OCI-LY1 (cell line): ENCODE data around the gene UPK3BL1.
"Not testable (repeated sequence)": the region's sequence is repeated elsewhere in the genome, so short reads cannot be mapped to it uniquely, and the experiment has no call there.

Experiments used
- H2AFZ ChIP-seq: fragments of 200-600 bp; sonication (generic), shearing (Covaris generic); 2 replicates; pipeline ENCODE4 v1.6.0; 2014; ENCODE audit warnings: antibody characterized with exemption, mild to moderate bottlenecking, low read length
- H3F3A ChIP-seq: fragments of 200-600 bp; sonication (generic), shearing (Covaris generic); 2 replicates; pipeline ENCODE4 v1.6.0; 2014; ENCODE audit warnings: mild to moderate bottlenecking, antibody characterized with exemption, low read length, moderate library complexity; ENCODE audit not compliant: insufficient read depth
- H3K27ac ChIP-seq: fragments of 200-600 bp; sonication (generic); 2 replicates; pipeline ENCODE4 v1.5.1; 2014; ENCODE audit warnings: low read length, mixed run types, mild to moderate bottlenecking, low read depth; ENCODE audit not compliant: poor library complexity, severe bottlenecking
- H3K27me3 ChIP-seq: fragments of 200-600 bp; sonication (generic); 2 replicates; pipeline ENCODE4 v1.6.0; 2014; ENCODE audit warnings: antibody characterized with exemption, mild to moderate bottlenecking, low read length, moderate library complexity; ENCODE audit not compliant: insufficient read depth
- H3K36me3 ChIP-seq: fragments of 200-600 bp; sonication (generic); 2 replicates; pipeline ENCODE4 v1.6.1; 2014; ENCODE audit warnings: mild to moderate bottlenecking, antibody characterized with exemption, low read length, moderate library complexity, mixed read lengths; ENCODE audit not compliant: insufficient read depth
- H3K4me1 ChIP-seq: fragments of 200-600 bp; sonication (generic); 2 replicates; pipeline ENCODE4 v1.5.1; 2014; ENCODE audit warnings: mild to moderate bottlenecking, low read length, moderate library complexity; ENCODE audit not compliant: insufficient read depth, severe bottlenecking
- H3K4me2 ChIP-seq: fragments of 200-600 bp; sonication (generic), shearing (Covaris generic); 2 replicates; pipeline ENCODE4 v1.6.1; 2014; ENCODE audit warnings: low read length
- H3K4me3 ChIP-seq: fragments of 200-600 bp; sonication (generic); 2 replicates; pipeline ENCODE4 v1.5.1; 2014; ENCODE audit warnings: low read length, low read depth, mild to moderate bottlenecking, mixed read lengths; ENCODE audit not compliant: poor library complexity, severe bottlenecking
- H3K79me2 ChIP-seq: fragments of 200-600 bp; shearing (Covaris generic); 2 replicates; pipeline ENCODE4 v1.6.1; 2016; ENCODE audit warnings: mixed run types, low read length, mixed read lengths; ENCODE audit not compliant: insufficient read depth
- H3K9ac ChIP-seq: fragments of 200-600 bp; sonication (generic), shearing (Covaris generic); 2 replicates; pipeline ENCODE4 v1.6.1; 2014; ENCODE audit warnings: mild to moderate bottlenecking, low read length, mixed read lengths
- H3K9me2 ChIP-seq: fragments of 200-600 bp; sonication (generic), shearing (Covaris generic); 2 replicates; pipeline ENCODE4 v1.6.1; 2014; ENCODE audit warnings: low read depth, mild to moderate bottlenecking, low read length, mixed read lengths
- H3K9me3 ChIP-seq: fragments of 200-600 bp; shearing (Covaris generic); 2 replicates; pipeline ENCODE4 v1.6.1; 2014; ENCODE audit warnings: low read length, mixed read lengths
- H4K20me1 ChIP-seq: fragments of 200-600 bp; sonication (generic), shearing (Covaris generic); 2 replicates; pipeline ENCODE4 v1.6.0; 2016; ENCODE audit warnings: mild to moderate bottlenecking, low read length; ENCODE audit not compliant: insufficient read depth

Gene UPK3BL1

DNA sequence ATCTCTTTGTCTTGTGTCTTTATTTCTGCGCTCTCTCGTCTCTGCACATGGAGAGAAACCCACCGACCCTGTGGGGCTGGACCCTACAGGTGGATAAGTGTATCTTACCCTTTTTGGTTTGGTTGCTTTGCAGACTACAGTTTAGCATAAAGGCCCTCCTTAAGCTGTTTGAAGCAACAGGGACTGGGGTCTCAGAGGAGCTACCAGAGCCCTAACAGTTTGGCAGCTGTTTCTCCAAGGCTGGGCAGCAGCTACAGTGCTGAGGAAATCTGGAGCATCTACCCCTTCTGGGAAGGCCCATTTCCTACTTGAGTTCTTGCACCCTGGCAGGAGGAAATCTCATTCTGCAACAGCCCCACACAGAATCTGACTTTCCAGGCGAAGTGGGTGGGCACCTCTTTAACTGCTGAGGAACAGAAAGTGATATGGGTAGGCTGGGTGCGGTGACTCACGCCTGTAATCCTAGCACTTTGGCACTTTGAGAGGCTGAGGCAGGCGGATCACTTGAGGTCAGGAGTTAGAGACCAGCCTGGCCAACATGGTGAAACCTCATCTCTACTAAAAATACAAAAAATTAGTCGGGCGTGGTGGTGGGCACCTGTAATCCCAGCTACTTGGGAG, 31.0 kb upstream of the UPK3BL1 start:
- not testable (repeated sequence) for H3F3A ChIP-seq, H3K4me2 ChIP-seq, H3K79me2 ChIP-seq, H3K27me3 ChIP-seq, H3K27ac ChIP-seq, H3K4me1 ChIP-seq, H3K9me2 ChIP-seq, H3K9me3 ChIP-seq, H4K20me1 ChIP-seq, H3K36me3 ChIP-seq, H2AFZ ChIP-seq, H3K9ac ChIP-seq, H3K4me3 ChIP-seq

DNA sequence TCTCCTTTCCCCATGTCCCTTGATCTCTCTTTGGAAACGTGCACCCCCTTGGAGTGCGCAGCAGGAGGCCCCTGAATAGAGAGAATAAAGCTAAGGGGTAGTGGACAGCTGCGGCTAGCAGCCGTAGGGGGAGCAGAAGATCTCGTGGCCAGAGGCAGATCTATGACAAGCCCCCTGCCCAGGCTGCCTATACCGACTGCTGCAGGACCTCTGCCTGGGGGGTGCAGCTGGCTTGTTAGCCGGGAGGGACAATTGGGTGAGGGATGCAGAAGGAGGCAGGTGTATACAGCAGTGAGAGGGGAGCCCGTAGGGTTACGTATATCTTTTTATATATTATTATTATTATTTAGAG, 29.3 kb upstream of the UPK3BL1 start:
- H3K9ac ChIP-seq, H3K4me2 ChIP-seq, H3K9me2 ChIP-seq, H3K36me3 ChIP-seq, H3K27me3 ChIP-seq, H3K4me3 ChIP-seq, H3K79me2 ChIP-seq, H3K4me1 ChIP-seq, H3K27ac ChIP-seq, H3F3A ChIP-seq, H2AFZ ChIP-seq, H3K9me3 ChIP-seq, H4K20me1 ChIP-seq: not testable (repeated sequence)

DNA sequence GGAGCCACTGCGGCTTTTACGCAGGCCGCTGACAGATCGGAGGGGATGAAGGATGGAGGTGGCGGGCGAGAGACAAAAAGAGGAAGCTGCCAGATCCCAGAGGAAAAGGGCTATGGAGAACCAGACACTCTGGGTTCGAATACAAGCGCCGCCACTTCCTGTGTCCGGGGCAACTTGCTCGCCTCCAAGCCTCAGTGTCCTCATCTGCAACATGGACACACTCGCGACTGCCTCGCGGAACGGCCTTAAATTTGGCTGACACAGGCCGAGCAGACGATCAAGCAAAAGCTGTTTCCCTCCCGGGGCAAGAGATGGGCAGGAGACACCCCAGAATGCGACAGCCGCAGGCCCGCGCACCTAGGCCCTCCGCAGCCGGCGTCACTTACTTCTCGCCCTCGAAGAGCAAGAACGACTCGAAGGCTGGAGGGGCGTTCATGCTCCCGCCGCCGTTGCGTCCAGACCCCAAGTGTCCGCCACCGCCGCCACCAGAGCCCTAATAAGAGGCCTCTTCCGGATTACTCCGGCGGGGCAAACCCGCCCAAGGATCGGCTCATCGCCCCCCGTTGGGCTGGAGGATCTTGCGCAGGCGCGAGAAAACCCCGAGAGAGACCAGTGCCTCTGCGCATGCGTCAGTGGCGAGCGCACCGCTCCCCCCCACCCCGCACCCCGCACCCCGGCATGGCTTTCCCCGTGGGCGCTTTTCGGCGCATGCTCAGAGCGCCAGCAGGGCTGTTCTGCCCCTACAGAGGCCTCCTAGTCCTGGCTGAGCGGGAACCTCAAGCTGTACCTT, 28.8 kb upstream of the UPK3BL1 start, which contains the start of gene POLR2J2:
Gene POLR2J2 (minus strand): TSS at position 498 of the 790 bp plus-strand sequence. CDS start 62 bp downstream, at position 436.
- not testable (repeated sequence) for H3K36me3 ChIP-seq, H3F3A ChIP-seq, H3K9me2 ChIP-seq, H2AFZ ChIP-seq, H4K20me1 ChIP-seq, H3K27ac ChIP-seq, H3K4me2 ChIP-seq, H3K4me1 ChIP-seq, H3K27me3 ChIP-seq, H3K79me2 ChIP-seq, H3K9me3 ChIP-seq
- H3K4me3 ChIP-seq, result peak within 1 kb of the TSS; percentile 64
- H3K9ac ChIP-seq, result peak within 1 kb of the TSS; percentile 61; the same call in 1 of the 2 replicates

DNA sequence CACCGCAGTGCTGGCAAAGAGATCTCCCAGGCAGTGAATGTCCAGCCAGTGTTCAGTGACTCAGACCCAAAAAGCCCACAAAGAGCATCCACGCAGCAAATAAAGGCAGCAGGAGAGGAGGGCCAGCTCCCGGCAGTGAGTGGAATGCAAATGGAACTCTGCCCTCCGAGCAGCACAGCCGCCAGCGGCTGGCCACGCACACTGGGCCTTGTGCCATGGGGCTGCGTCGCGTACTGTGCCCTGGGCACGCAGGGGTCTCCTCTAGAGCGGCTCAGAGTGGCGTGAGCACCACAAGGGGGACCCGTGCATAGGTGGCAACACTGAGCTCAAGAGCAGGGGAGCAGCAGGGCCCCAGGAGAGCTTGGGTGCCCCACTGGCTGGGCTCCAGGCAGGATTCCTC, 24.9 kb upstream of the UPK3BL1 start:
- H3K4me3 ChIP-seq, H4K20me1 ChIP-seq, H3F3A ChIP-seq, H3K9ac ChIP-seq, H3K36me3 ChIP-seq, H3K4me2 ChIP-seq, H3K9me3 ChIP-seq, H3K9me2 ChIP-seq, H3K27me3 ChIP-seq, H2AFZ ChIP-seq, H3K27ac ChIP-seq, H3K79me2 ChIP-seq, H3K4me1 ChIP-seq: not testable (repeated sequence)

DNA sequence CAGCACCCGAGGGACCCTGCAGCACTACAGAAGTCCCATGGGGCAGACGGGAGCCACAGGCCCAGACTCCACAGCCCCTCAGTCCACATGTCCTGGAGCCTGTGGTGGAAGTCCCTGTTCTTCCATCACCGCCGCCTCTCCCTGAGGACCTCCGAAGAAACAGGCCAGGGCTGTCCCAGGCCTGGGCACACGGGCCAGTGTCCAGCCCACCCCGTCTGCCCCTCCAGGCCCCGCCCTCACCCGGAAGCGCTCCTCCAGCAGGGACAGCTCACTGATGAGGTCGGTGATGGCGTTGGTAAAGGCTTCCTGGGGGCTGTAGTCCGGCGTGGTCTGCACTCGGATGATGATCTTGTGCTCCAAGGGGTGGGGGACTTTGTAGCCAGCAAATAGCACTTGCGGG, 24.3 kb upstream of the UPK3BL1 start:
- not testable (repeated sequence) for H3K36me3 ChIP-seq, H3K4me3 ChIP-seq, H2AFZ ChIP-seq, H3K27me3 ChIP-seq, H3K4me2 ChIP-seq, H3K9ac ChIP-seq, H3K79me2 ChIP-seq, H3K4me1 ChIP-seq, H3F3A ChIP-seq, H4K20me1 ChIP-seq, H3K9me2 ChIP-seq, H3K9me3 ChIP-seq, H3K27ac ChIP-seq

DNA sequence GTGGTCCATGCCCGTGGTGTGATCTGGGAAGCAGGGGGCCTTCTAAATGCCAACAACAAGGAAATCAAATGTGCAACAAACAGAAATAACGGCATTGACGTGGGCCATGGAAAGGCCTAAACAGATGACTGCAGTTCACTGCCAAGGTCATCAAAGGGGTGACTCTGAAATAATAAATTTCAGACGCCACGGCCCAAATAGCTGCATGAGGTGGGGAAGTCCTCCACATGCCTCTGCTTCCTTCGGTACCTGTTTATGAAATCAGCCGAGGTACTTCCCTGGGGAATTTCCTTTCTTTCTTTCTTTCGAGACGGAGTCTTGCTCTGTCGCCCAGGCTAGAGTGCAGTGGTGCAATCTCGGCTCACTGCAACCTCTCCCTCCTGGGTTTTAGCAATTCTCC, 22.2 kb upstream of the UPK3BL1 start:
- H3F3A ChIP-seq, H3K4me3 ChIP-seq, H3K9me3 ChIP-seq, H3K27ac ChIP-seq, H3K9ac ChIP-seq, H2AFZ ChIP-seq, H4K20me1 ChIP-seq, H3K4me1 ChIP-seq, H3K27me3 ChIP-seq, H3K9me2 ChIP-seq, H3K36me3 ChIP-seq, H3K4me2 ChIP-seq, H3K79me2 ChIP-seq: not testable (repeated sequence)

DNA sequence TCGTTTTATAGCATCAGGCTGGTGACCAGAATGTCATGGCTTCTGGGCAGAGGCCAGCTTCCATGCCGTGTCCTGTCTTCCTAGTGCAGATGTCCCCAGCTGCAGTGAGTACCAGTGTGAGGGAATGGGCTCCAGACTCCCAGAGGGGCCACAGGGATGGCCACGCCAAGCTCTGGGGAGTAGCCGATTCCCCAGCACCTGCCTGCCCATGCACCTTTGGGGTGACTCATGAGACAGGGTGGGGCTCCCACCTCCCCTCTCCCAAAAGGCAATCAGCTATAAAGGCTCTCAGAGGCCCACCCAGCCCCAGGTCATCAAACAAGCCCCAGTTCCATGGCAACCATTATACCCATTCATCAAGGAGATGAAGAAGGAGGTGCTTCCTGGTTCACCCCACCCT, 7.3 kb upstream of the UPK3BL1 start, which contains the start of gene SPDYE2B:
Gene SPDYE2B (plus strand): TSS at position 396 of the 400 bp plus-strand sequence. CDS start 2,030 bp downstream, outside the sequence.
- not testable (repeated sequence) for H3F3A ChIP-seq, H3K36me3 ChIP-seq, H3K9ac ChIP-seq, H3K9me3 ChIP-seq, H3K9me2 ChIP-seq, H3K27ac ChIP-seq, H4K20me1 ChIP-seq, H3K4me2 ChIP-seq, H3K79me2 ChIP-seq, H2AFZ ChIP-seq, H3K4me1 ChIP-seq, H3K4me3 ChIP-seq, H3K27me3 ChIP-seq
